ENCODE data around the gene RNU1-2.
A peak's percentile ranks its signal among the peaks of the same experiment; 100 is the strongest.
"Not testable (repeated sequence)": the region's sequence is repeated elsewhere in the genome, so short reads cannot be mapped to it uniquely, and the experiment has no call there.

Gene RNU1-2

GRCh38 chr1:16888860-16889816 is 6.6 kb upstream of the RNU1-2 start:
- DNase-seq, result peak; percentile 92

DNA sequence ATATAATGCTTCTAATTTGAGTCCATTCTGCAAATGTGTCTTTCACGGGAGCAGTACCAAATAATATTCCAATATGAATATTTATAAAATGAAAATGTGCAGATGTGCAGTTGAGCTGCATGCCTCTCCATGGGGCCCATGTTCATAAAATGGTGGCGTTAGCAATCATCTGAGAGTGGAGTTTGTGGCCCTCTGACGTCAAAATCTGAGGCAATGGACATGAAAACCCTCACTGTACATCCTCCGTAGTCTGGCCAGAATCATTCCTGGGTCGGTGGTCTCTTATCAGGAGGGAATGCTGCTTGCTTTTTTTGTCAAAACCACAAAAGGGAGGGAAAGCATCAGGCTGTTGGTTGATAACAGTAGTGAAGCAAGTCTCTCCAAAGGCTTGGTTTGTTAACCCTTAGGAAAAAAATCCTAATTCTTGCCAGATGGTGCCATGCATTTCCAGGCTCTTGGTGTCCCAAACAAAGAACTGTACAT is 5.2 kb upstream of the RNU1-2 start:
- DNase-seq, result not testable (repeated sequence)

DNA sequence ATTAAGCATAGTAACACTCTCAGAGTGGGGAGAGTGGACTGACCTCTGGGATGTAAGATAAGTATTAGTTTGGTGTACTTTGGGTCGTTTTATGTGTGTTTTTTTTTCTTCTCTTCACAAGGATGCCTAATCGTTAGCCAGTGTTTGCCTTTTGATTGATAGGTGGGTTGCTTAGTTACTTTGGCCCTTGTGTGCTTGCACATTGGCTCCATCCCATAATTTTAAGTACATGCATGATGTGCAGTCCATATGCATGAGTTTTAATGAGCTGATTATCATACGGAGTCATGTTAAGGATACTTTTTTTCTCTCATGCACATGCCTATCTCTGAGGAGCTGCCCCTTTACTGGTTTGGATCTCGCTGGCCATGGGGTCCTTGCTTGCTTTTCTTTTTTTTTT is 4.7 kb upstream of the RNU1-2 start:
- DNase-seq, result not testable (repeated sequence)

GRCh38 chr1:16892978-16893525 is 2.7 kb upstream of the RNU1-2 start:
- DNase-seq, result not testable (repeated sequence)

- DNase-seq, result not testable (repeated sequence)
These were observed 2.0 kb upstream of the RNU1-2 start for GRCh38 chr1:16893796-16894195.

DNA sequence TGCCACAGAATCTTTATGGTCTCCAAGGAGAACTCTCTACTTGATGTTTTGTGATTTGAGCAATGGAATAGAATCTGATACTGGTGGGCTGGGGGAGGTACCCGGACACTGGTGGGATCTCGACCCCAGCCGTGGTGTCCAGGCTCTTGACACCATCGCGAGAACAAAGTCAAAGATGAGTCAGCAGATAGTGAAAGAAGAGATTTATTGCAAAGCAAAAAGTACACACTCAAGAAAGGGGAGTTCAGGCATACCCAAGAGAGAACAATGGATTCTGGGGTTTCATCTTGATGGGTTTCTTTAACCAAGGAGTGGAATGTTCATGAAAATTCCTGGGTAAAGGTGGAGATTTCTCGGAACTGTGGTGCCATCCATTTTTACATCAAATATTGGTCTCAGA is 1.4 kb upstream of the RNU1-2 start:
- not testable (repeated sequence) for DNase-seq

DNA sequence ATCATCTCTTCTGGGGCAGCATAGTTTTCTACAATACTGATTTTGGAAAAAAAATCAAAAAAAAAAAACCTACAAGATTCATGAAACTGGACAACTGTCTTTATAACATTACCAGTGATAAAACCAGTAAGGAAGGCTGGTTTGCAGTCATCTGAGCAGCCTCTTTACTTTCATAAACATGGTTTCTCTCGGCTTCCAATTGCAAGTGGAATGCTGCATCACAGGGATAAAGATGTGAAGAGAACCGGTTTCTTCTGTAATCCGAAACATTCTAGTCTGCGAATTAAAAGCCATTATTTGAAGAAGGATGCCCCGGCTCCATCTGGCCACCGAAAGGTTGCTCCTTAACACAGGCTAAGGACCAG is 565 bp upstream of the RNU1-2 start:
- DNase-seq, result not testable (repeated sequence)

DNA sequence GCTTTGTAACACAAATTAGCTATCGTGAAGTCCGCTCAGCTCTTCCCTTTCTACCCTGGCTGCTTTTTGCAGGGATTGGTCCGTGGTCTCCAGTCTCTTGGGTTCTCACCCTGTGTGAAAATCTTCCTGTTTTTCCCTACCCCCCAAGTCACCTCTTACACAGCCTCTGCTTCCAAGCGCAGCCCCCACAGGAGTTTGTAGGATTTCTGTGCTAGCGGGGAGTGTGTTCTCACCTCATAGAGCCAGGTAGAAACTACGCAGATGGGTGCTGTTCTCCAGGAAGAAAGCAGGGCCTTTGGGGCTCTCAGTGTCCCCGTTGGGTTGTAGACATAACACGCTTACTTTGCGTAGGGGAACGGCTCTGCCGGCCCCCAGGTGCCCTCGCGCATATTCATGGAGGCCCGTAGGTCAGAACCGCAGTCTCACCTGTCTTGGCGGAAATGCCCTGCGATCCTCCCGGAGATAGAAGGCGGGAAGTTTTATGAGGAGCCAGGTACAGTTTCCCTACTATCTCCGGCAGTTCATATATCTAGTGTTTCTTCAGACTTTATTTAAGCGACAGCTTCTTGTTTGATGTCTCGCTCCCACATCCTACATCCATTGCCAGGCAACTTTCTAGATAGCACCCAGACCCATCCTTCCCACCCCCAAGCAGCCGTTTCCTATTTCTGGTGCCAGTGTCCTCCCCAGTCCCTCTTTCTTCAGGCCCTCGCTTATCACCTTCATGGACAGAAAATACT is 706 bp downstream of the RNU1-2 start:
- DNase-seq, result peak; percentile 92

- DNase-seq, result not testable (repeated sequence)
These were observed 1.9 kb downstream of the RNU1-2 start for GRCh38 chr1:16897653-16898052.

- not testable (repeated sequence) for DNase-seq
These were observed 2.5 kb downstream of the RNU1-2 start for GRCh38 chr1:16898298-16898697.

DNA sequence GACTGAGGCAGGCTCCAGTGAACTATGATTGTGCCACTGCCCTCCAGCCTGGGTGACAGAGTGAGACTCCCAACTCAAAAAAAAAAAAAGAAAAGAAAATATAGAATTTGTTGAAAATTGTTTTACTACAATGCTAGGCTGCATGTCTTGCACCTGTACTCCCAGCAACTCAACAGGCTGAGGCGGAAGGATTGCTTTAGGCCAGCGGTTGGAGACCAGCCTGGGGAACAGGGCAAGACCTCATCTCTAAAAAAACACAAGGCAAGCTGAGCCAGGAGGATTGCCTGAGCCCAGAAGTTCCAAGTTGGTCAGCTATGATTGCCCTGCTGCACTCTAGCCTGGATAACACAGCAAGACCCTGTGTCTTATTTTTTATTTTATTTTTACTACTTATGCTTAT is 3.2 kb downstream of the RNU1-2 start:
- DNase-seq, result not testable (repeated sequence)

DNA sequence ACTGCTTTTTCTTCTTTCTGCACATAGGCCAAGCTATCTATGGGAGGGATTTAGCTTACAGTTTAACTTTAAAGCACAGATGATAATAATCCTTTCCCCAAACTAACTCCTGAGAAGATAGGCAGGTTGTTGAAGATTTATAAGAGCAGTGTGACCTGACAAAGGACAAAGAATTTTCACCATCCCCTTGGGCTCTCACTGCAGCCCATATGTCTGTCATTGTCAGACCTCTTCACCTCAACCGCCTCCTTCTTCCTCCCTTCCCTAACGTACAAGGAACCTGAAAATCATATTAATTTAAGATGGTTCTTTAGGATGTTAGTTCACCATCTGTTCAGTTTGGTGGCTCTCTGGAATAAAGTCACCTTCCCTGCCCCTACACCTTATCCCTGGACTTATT is 5.0 kb downstream of the RNU1-2 start:
- DNase-seq, result no peak

GRCh38 chr1:16901371-16901770 is 5.6 kb downstream of the RNU1-2 start:
- DNase-seq, result not testable (repeated sequence)

- DNase-seq, result no peak
These were observed 7.3 kb downstream of the RNU1-2 start for GRCh38 chr1:16903054-16903453.

GRCh38 chr1:16903458-16903796 is 7.6 kb downstream of the RNU1-2 start:
- no peak for DNase-seq

GRCh38 chr1:16904560-16905109 is 8.9 kb downstream of the RNU1-2 start:
- no peak for DNase-seq

DNA sequence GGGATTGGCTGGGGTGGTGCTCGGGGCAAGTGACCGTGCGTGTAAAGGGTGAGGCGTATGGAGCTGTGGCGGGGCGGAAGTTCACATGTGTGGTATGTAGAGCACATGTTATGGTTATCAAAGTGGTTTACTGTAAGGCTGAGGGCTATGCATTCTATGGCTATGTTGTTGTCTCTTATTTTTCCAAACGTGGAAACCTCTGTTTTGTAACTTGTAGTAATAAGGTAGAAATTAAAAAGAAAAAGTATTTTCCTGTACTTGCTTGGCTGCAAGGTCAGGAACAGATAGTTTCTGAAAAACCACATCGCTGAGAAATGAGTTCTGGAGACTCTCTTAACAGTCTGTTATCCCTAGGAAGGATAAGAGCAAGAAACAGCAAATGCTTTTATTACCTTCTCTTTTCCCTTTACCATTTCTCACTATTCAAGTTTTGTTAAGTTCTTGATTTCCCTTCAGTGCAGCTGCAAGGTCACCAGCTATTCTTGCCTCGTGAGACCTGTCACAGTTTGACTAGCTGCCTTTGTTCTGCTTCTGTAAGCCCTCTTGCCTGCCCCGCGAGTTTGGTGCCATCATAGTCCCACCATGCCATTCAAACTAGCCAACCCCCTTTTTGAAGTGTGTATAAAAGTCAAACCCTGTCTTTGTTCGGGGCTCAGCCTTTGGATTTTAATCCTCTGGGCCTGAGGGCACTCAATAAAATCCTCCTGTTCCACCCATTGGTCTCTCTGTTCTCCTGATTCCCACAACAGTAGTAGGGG is 9.5 kb downstream of the RNU1-2 start:
- DNase-seq, result peak; percentile 99

DNA sequence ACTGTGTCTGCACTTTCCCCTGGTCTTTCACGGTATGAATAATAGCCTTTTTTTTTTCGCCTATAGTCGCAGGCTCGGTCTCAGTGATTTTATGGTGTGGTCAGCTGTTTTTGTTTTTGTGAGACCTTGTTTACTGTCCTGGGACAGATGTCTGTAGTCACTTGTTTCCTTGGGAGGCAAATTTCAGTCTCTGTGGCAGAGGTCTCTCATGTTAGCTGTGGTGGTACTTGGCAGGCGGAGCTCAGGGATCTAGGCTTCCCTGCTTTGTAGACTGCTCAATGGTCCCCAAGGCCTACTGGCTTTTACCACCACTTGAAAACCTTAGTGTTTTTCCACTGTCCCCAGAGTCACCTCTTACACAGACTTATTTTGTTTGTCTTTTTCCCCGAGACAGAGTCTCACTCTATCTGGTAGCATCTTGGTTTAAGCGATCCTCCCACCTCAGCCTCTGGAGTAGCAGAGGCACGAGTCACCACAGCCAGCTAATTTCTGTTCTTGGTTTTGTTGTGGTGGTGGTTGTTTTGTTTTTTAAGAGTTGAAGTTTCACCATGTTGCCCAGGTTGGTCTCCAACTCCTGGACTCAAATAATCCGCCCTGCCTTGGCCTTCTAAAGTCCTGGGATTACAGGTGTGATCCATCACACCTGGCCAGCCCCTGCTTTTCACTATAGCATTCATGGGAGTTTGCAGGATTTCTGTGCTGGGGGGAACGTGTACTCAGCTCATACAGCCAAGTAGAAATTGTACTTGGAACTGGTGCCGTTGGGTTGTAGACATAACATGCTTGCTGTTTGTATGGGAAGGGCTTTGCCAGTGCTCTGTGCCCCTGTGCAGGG is 10.3 kb downstream of the RNU1-2 start:
- DNase-seq, result peak; percentile 59

DNA sequence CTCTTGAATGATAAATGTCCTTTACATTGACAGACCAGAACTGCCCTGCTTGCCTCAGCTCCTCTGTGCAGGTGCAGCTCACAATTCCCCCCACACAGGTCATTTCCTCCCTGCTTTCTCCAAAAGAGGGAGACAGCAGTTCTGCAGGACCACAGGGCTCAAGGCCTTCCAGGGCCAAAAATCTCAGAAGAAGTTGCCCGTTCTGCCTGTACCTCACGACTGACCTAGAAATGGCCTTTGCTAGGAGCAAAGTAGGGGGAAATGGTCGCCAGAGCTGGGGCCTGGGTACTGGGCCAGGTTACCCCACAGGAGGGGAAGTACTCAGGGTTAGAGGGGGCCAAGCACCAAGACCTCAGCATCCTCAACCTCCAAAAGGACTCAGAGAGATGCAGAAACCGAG is 11.1 kb downstream of the RNU1-2 start:
- no peak for DNase-seq

- no peak for DNase-seq
These were observed 12.3 kb downstream of the RNU1-2 start for GRCh38 chr1:16907870-16908758.
